ENCODE data around the gene STK26.
"Not testable (repeated sequence)": the region's sequence is repeated elsewhere in the genome, so short reads cannot be mapped to it uniquely, and the experiment has no call there.

The STK26 gene

GRCh38 chrX:132093239-132093860 lies 70.2 kb downstream of the STK26 start:
- no peaks in the 10 kb centered on the region for H3K36me3 Mint-ChIP-seq
- no peaks in the 10 kb centered on the region for H3K9me3 Mint-ChIP-seq
- no peak overlapping the region for H3K27ac Mint-ChIP-seq
- no peak overlapping the region for H3K4me3 Mint-ChIP-seq
- peaks cover 6% of the 10 kb centered on the region for H3K27me3 Mint-ChIP-seq
- H3K4me1 Mint-ChIP-seq, result peaks cover 10% of the 10 kb centered on the region
- no peak for DNase-seq
- CTCF ChIA-PET, result interaction anchor here (1.1 to 3.0 kb wide), 6 partner anchors 127 to 521 kb away, joined by 4 to 41 read pairs (median 8); partner anchors contain the start of gene RAP2C

GRCh38 chrX:132094164-132094563 lies 71.1 kb downstream of the STK26 start:
- CTCF ChIA-PET, result interaction anchor here (3.0 kb wide), 1 partner anchor 126 kb away, joined by 41 read pairs; the partner anchor contains the start of gene RAP2C
- Mint-ChIP-seq H3K9me3 (no peaks in the 10 kb centered on the region), H3K36me3 (no peaks in the 10 kb centered on the region), H3K27me3 (peaks cover 5% of the 10 kb centered on the region), H3K4me1 (peaks cover 10% of the 10 kb centered on the region), H3K27ac (no peak overlapping the region), H3K4me3 (no peak overlapping the region)
- no peak for DNase-seq

DNA sequence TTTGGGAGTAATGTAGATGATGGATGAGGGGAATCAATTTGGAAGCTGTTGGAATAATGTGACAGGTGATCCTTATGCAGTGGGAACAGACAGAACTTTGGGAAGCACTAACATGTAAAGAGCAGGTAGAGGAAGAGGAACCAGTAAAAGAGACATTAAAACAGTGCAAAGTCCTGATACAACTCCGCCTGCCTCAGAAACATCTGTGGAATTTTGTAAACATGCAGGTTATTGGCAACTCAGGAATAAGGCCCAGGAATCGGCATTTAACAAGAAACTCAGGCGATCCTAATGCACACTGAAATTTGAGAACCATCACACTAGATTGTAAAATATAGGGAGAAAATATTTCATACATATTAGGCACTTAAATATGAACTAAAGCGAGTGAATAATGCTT lies 75.6 kb downstream of the STK26 start:
- H3K4me3 Mint-ChIP-seq, H3K9me3 Mint-ChIP-seq, H3K36me3 Mint-ChIP-seq, H3K27ac Mint-ChIP-seq, H3K4me1 Mint-ChIP-seq, CTCF ChIA-PET, H3K27me3 Mint-ChIP-seq, DNase-seq: not testable (repeated sequence)

- no peak for DNase-seq
- peaks cover 9% of the 10 kb centered on the region for H3K27me3 Mint-ChIP-seq
- no peak overlapping the region for H3K27ac Mint-ChIP-seq
- no peaks in the 10 kb centered on the region for H3K4me1 Mint-ChIP-seq
- no peak overlapping the region for H3K4me3 Mint-ChIP-seq
- CTCF ChIA-PET, result no interaction called here
- no peaks in the 10 kb centered on the region for H3K36me3 Mint-ChIP-seq
- no peaks in the 10 kb centered on the region for H3K9me3 Mint-ChIP-seq
Measured at GRCh38 chrX:132101206-132101605, 78.1 kb downstream of the STK26 start.

DNA sequence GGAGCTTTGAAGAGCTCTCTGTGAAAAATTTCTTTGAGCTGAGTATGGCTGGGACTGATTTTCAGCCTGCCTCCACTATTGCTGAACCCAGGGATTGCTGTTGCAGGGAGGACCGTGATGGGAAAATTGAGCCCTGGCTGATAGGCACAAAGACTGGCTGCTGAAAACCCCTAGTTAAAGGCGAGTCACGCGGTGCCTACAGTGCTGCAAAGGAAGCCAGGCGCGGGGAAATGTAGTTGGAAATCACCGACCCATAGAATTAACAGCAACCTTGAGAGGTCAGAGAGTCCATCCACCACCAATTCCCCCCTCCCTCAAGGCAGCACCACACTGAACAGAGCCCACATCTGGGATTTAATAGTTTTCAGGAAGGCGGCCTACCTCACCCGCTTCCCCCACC lies 78.7 kb downstream of the STK26 start:
- Mint-ChIP-seq H3K36me3 (no peaks in the 10 kb centered on the region), H3K9me3 (no peaks in the 10 kb centered on the region), H3K27ac (no peak overlapping the region), H3K27me3 (peaks cover 9% of the 10 kb centered on the region), H3K4me1 (no peaks in the 10 kb centered on the region), H3K4me3 (no peak overlapping the region)
- no peak for DNase-seq
- CTCF ChIA-PET, result no interaction called here

- H3K36me3 Mint-ChIP-seq, result no peaks in the 10 kb centered on the region
- H3K9me3 Mint-ChIP-seq, result no peaks in the 10 kb centered on the region
- DNase-seq, result no peak
- H3K4me3 Mint-ChIP-seq, result no peak overlapping the region
- no peaks in the 10 kb centered on the region for H3K4me1 Mint-ChIP-seq
- no peak overlapping the region for H3K27ac Mint-ChIP-seq
- H3K27me3 Mint-ChIP-seq, result no peaks in the 10 kb centered on the region
- CTCF ChIA-PET, result no interaction called here
Measured at GRCh38 chrX:132107291-132107690, 84.2 kb downstream of the STK26 start.

- Mint-ChIP-seq H3K4me1 (no peaks in the 10 kb centered on the region), H3K36me3 (no peaks in the 10 kb centered on the region), H3K27ac (no peak overlapping the region), H3K9me3 (no peaks in the 10 kb centered on the region), H3K27me3 (no peaks in the 10 kb centered on the region), H3K4me3 (no peak overlapping the region)
- CTCF ChIA-PET, result interaction anchor here (1.0 kb wide), 1 partner anchor 22 kb away, joined by 3 read pairs; no protein-coding TSS in a partner anchor
- DNase-seq, result no peak
Measured at GRCh38 chrX:132114607-132115006, 91.5 kb downstream of the STK26 start.

- DNase-seq, result no peak
- CTCF ChIA-PET, result no interaction called here
- Mint-ChIP-seq H3K4me3 (no peak overlapping the region), H3K4me1 (no peaks in the 10 kb centered on the region), H3K36me3 (no peaks in the 10 kb centered on the region), H3K27me3 (no peaks in the 10 kb centered on the region), H3K27ac (no peak overlapping the region), H3K9me3 (no peaks in the 10 kb centered on the region)
Measured at GRCh38 chrX:132115792-132116191, 92.7 kb downstream of the STK26 start.

DNA sequence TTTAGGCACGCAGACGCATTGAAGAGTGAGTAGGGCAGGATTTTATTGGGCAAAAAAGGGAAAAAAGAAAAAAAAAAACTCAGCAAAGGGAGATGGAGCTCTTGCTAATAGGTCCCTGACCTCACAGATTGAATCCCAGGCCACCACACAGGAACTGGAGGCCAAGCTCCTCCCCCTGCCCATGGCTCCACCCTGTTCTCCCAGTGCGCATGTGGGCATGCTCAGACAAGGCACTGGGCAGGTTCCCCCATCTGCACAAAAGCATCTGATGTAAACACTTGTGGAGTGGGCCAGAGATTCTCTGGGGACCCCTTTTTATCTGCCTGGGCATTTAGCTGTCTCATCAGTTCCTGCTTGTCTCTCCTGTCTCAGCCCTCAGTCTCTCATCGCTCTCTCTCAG lies 95.3 kb downstream of the STK26 start:
- H3K27ac Mint-ChIP-seq, result no peak overlapping the region
- H3K27me3 Mint-ChIP-seq, result no peaks in the 10 kb centered on the region
- CTCF ChIA-PET, result no interaction called here
- H3K4me3 Mint-ChIP-seq, result no peak overlapping the region
- no peaks in the 10 kb centered on the region for H3K9me3 Mint-ChIP-seq
- no peak for DNase-seq
- H3K36me3 Mint-ChIP-seq, result no peaks in the 10 kb centered on the region
- H3K4me1 Mint-ChIP-seq, result no peaks in the 10 kb centered on the region

GRCh38 chrX:132119283-132119682 lies 96.2 kb downstream of the STK26 start:
- H3K9me3 Mint-ChIP-seq, result no peaks in the 10 kb centered on the region
- H3K4me1 Mint-ChIP-seq, result no peaks in the 10 kb centered on the region
- H3K4me3 Mint-ChIP-seq, result no peak overlapping the region
- no peaks in the 10 kb centered on the region for H3K27me3 Mint-ChIP-seq
- DNase-seq, result no peak
- H3K36me3 Mint-ChIP-seq, result no peaks in the 10 kb centered on the region
- H3K27ac Mint-ChIP-seq, result no peak overlapping the region
- CTCF ChIA-PET, result no interaction called here

DNA sequence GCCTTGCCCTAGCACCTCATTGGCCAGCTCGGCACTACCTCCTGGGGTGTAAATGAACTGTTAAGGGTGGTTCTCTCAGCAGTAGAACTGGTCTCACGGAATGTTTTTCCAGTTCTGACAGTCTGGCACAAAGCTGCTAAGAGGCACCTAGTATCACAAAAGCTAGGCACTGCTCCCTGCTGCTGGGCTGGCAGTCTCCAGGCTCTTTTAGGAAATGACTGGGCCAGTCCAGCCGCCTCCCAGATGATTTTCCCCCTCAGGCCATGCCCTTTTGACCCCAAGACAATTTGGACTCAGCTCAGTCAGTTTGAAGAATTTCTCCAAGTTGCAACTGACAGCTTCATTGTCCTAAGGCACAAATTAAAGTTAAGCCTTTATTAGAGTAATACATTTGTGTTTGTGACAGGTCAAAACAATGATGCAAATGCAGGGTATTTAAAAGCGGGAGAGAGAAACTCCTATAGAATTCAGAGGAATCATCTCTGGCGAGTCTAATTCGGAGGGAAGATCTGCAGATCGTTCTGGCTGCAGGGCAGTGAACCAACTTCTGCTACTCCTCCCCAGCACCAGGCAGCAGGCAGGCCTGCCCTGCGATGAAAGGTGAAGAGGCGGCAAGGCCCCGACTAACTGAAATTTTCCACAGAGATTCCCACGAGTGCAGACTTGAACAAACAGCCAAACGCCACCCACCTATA lies 96.9 kb downstream of the STK26 start:
- H3K4me3 Mint-ChIP-seq, result no peak overlapping the region
- H3K9me3 Mint-ChIP-seq, result no peaks in the 10 kb centered on the region
- CTCF ChIA-PET, result no interaction called here

GRCh38 chrX:132120913-132121312 lies 97.8 kb downstream of the STK26 start:
- Mint-ChIP-seq H3K4me1 (no peaks in the 10 kb centered on the region), H3K9me3 (no peaks in the 10 kb centered on the region), H3K27me3 (no peaks in the 10 kb centered on the region), H3K27ac (no peak overlapping the region), H3K4me3 (no peak overlapping the region), H3K36me3 (no peaks in the 10 kb centered on the region)
- CTCF ChIA-PET, result no interaction called here
- DNase-seq, result no peak

More for the DNA sequence above, 96.9 kb downstream of the STK26 start:
- Mint-ChIP-seq H3K36me3 (no peaks in the 10 kb centered on the region), H3K27me3 (no peaks in the 10 kb centered on the region), H3K27ac (no peak overlapping the region), H3K4me1 (no peaks in the 10 kb centered on the region)
- DNase-seq, result no peak
